GM21423 (cell line): ENCODE measurements around the gene POU6F2.

Experiments used
- ATAC-seq: cut with Tn5 transposase; IDR thresholded peaks from one replicate; pipeline ENCODE4 v1.9.1; 2021; ENCODE audit warnings: mild to moderate bottlenecking, moderate library complexity; ENCODE audit not compliant: unreplicated experiment

Gene POU6F2

DNA sequence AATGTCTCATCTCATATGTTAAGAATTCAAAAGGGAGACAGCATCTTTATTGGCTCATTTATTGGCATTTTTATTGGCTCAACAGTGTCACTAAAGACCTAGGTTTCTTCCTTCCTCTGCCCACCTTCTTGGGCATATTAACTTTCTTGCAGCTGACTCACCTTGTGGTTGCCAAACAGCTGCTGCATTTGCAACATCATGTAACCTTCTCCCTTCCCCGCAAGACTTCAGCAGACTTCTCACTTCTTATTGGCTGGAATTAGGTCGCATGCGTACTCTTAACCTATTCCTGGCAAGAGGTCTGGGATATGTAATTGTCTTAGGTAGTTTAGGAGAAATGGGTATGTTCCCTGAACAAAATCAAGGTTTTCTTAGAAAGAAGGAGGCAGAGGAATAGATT is 263.2 kb downstream of the POU6F2 start:
- no peak for ATAC-seq

DNA sequence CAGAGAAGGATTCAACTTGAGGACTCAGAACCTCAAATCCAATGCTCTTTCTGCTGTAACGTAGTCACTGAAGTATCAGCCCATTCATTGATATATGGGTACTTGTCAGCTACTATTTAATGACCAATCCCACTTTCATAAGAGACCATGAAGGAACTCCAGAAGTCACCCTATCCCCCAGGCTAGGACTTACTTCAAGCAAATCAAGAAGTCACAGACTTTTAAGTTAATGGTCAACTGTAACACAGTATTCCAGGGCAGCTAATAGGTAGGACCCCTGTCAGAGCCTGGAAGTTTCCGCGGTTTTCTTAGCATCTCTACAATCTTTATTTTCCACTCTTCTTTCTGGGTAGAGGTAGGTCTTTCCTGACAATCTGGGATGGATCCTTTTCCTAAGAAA is 269.9 kb downstream of the POU6F2 start:
- ATAC-seq, result no peak

DNA sequence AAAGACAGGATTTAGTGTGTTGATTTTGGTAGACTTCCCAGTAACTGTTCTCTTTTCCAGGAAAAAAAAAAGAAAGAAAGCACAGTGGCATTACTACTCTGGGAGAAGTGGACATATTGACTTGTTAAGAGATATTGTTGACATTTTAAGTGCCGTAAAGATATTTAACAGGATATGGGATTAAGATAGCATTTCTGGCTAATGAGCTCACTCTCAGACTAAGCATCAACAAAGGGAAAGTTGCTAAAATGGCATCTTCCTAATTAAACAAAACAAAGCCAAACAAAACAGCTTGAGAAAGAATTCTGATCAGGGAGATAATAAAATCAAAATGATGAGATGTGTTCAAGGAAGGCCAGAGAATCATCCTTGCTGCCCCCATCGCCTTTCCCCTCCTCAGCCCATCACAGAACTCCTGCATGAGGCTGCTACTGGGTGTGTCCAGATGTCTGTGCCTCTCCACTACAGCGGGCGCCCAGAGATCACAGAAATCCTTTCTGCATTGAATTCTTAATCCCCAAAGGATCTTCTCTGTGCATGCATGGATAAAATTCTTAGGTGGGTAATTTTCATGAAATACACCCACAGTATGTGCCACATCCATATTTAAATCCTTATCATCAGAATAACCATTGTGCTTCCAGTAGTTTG is 270.5 kb downstream of the POU6F2 start:
- ATAC-seq, result no peak

DNA sequence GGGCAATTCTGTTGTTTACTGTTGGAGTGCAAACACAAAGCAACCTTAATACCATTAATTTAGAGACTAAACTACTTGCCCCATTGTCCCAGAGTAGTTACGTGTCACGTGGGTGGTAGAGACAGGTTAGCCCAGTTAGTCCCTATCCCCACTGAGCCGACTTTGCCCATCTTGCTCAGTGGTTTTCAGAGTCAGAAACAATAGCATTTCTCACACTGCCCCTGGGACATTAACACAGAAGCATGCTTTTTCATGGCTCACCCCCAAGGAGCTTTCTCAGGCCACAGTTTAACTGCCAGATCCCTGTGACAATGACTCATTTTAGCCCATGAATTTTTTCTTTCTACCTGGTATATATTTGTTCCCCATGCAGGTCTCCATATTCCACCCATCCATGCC is 271.0 kb downstream of the POU6F2 start:
- no peak for ATAC-seq

DNA sequence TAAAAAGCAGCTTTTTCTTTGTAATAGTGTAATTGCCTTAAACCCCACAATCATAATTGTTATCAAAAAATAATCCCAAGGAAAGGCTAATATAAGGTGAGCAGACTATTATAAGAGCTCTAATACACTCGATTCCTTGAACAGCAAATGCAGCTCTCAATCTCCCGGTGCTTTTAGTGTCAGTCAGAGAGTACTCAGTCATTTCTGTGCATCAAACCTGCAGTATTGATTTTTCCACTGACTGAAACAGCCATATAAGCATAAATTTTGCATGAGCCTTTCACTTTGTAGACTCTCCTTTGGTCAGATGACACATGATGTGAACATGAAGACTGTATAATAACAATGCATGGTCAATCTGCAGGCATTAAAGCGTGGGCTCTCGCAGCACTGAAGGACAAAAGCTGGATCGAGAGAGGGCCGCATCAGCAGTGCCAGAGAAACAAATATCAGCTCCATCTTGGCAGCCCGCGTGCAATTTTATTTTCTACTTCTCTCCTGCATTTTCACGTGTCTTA is 272.0 kb downstream of the POU6F2 start:
- no peak for ATAC-seq

DNA sequence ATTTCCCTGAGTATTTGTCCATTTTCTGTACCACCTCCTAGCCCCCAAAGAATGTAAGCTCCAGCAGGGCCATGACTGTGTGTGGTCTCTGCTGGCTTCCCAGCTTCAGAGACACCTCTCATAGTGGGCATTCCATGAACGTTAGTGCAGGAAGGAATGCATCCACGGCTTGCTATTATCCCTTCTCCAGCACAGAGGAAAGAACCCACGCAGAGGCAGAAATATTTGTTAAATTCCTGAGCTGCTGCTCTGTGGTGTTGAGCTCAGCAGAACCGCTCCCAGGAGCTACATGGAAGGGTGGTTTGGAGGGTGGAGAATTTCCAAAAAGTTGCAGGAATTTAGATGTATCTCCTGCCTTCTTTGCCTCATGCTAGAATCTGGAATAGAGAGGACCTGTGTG is 275.2 kb downstream of the POU6F2 start:
- no peak for ATAC-seq

DNA sequence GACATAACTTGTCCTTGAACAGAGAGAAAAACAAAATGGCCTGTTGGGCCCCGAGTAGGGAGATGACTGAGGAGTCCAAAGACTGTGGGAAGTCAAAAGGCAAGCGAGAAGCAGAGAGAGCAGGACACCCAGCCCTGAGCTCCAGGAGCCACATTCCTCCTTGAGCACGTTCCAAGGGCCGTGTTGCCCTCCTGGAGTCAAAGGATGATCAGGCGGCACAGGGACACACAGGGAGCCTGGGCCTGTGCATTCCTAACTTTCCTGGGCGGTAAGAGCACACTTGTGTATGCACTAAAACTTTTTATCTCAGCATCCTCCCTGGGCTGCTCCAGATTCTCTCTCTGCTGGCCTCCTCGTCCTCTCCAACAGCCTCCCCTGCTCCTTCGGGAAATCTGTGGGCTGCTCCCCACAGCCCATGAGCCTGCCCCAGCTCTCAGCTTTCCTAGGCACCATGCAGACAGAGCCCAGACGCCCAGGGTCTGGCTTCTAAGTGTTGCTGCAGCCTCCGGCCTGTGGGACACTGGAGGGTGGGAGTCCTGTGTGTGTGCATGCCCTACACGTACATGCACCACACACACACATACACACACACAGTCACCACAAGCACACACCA is 281.8 kb downstream of the POU6F2 start:
- ATAC-seq, result no peak

DNA sequence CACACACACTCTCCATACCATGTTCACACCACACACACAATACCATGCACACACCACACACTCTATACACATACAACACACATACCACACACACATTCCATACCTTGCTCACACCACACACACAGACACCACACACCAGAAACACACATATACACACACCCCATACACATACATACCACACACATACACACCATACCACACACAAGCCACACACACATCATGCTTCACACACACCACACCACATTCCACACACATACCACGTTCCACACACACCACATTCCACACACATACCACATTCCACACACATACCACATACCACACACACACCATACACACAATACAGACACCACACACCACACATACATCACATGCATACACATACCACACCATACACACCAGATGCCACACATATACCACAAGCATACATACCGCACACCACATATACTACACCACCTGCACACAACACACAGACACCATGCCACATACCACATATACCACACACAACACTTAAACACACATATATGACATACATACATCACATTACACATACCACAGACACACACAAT is 282.7 kb downstream of the POU6F2 start:
- ATAC-seq, result no peak

DNA sequence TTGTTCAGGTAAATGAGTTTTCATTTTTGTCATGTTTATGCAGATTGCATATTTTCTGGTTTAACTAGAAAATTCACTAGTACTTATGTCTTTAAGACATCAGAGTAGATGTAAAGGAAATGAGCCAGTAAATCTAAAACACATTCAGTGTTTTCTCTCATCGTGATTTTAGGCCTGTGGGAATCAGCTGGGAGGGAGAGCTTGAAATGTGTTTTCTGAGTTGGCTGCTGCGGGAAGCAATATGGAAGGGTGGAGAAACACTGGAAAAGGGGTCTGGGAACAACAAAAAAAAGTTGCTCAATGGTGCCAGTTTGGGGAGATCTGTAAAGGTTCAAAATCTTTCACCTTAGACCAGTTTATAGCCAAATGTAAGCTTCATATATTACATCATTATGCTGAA is 284.1 kb downstream of the POU6F2 start:
- ATAC-seq, result no peak

DNA sequence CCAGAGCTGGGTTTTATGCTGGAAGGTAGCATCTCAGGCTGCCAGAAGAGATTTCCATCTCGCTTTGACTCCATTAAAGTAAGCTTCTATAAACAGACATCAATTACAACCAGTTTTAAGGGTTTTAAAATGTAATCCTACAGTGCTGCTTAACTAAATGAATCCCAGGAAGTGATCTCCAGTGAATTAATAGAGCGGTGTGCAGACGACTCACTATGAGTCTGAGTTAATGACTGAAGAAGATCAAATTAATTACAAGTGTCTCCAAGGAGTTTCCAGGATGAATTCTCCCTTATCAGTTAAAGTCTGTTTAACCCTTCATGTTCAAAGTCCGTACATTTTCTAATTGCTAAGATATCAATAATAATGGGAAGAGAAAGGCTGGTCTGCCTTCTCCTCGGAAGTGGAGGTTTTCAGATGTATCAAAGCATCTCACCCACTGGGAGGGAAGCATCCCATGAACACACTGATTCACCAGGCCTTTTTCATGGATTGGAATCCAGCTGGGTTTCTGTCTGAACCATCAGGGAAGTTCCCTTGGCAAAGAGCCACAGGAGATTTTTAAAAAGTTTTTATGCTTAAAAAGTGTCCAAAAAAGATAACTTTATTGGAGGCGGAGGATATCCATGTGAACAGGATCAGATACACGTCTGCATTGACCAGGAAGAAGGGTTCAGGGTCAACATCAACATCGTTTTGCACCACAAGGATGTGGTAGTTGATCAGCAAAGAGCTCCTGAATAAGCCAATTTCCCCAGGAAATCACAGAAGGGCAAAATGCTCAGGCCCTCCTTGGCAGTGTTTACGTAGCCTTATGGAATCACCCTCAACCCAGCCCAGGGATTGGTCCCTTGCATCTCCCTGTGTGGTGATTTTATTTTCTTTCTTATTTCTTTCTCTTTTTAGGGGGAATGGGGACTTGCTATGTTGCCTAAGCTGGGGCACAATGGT is 288.2 kb downstream of the POU6F2 start:
- no peak for ATAC-seq

DNA sequence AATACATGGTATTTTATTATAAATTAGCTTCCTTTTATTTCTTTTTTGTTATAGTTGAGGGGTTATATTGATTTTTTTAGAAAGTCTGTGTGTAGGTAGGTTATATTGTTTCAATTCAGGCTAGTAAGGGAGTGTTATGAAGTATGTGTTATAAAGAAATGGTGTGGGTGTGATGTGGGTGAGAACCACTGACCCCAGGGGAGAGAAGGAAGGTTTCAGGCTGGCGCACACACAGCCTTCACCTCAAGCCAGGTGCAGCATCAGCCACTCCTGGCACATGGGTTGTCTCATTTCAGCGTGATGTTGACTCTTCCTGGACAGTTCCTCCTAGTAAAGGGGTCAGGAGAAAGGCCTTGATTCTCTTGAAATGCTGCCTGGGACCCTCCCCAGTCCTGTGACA is 291.3 kb downstream of the POU6F2 start:
- ATAC-seq, result no peak

DNA sequence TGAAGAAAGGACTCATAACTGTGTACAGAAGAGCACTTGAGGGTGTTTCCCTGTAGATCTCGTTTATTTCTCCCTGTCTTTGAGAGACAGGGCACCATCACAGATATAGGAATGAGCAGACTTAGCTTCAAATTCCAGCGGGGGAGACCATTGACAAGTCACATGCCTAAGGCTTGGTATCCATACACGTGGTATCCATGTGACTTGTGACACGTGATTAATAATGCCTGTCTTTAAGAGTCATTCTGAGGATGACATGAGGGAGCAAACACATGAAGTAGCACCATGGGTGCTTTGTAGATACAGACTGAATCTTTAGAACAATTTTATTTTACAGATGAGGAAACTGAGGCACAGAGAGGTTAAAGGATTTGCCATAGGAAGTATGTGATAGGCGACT is 292.3 kb downstream of the POU6F2 start:
- no peak for ATAC-seq

DNA sequence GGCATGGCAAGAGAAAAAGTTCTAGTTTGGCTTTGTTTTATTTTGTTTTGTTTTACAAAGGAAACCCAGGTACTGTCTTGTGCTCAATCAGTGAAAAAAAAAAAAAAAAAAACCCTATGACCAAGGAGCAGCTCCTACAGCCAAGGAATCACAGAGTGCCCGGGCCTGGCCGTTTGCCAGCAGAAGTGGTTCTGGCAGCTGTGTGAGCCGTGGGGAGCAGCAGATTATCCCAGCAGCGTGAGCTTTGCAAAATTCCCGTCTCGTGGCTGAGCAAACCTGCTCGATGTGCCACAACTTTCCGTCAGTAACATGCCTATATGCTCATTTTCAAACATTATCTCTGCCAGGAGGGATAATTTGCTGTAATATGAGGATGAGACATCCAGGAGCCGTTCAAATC is 293.7 kb downstream of the POU6F2 start:
- ATAC-seq, result no peak

DNA sequence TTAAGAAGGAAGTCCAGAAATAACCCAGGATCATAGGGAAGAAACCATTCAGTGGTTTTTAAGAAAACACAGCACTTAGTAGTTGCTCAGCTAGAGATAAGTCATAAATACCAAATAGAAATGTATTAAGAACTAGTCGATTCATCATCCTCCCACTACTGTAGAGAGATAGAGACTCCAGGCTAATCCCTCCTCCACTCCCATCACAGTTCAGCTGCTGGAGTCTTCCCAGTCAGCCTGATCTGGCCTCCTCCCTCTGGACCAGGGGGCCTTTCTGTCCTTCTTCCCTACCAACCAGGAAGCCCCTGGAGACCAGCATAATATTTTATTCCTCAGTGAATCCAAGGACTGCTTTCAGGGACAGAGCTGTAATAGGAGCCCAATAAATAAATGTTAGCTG is 294.4 kb downstream of the POU6F2 start:
- ATAC-seq, result no peak

DNA sequence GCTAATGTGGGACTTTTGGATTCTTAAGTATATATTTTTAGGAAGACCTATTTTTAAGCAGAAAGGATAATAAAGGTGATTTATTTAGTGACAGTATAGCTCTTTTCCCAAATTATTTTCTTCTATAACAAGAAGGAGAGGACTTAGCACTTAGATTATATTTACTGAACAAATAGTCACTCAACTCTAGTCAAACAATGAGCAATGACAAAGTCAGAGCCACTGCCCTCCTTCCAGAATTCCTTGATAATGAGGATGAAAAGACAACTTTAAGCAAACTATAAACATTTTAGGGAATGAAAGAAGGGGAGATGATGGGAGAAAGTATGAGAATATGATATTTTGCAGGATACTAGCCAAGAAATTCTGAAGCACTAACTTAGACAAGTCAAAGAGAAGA is 295.0 kb downstream of the POU6F2 start:
- no peak for ATAC-seq

DNA sequence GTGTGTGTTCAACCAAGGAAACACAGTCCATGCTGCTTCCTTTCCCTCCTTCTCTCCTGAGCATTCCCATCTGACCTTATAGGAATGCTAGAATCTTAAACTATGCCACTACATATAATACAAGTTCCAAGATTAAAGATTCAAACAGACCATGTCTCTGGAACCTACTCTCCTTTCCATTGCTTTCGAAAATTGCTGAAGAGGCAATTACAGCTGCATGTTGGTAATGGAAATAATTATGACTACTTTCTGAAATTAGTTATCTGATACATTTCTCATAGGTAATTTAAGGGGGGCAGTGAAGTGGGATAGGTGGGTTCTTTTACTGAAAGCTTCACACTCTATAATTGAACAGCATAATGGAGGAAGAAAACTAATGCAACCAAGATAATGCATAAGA is 302.6 kb downstream of the POU6F2 start:
- ATAC-seq, result no peak

DNA sequence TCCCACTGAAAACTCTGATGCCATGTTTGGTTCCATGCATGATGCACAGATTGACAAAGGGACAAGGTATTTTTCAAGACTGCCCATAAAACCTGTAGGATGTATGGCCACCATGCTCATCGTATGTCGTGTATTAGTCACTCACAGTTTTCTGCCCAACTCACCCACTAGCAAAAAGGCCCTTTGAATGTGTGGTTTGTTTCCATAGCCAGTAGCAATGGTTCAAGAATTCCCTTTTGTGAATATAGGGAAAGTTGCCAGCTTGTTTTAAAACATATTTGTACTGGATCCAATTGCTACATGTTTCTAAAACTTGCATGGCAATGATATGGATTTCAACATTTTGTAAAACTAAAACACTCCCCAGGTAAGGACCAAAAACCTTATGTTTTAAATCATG is 307.5 kb downstream of the POU6F2 start:
- ATAC-seq, result no peak

DNA sequence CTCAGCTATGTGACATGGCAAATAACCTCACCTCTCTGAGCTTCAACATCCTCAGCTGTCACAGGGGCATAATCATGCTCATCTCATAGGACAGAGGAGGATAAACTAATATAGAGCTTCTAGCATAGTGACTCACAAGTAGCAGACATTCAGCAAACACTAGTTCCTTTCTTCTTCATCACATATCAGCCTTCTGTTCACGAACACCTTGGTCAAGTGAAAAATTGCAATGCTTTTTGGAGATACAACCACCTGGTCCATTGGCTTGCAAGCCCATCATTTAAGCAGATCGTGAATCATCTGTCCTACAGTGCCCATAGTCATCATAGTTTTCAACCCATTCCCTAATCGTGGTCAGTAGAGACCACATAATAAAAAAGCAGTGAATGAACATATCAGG is 310.6 kb downstream of the POU6F2 start:
- no peak for ATAC-seq

DNA sequence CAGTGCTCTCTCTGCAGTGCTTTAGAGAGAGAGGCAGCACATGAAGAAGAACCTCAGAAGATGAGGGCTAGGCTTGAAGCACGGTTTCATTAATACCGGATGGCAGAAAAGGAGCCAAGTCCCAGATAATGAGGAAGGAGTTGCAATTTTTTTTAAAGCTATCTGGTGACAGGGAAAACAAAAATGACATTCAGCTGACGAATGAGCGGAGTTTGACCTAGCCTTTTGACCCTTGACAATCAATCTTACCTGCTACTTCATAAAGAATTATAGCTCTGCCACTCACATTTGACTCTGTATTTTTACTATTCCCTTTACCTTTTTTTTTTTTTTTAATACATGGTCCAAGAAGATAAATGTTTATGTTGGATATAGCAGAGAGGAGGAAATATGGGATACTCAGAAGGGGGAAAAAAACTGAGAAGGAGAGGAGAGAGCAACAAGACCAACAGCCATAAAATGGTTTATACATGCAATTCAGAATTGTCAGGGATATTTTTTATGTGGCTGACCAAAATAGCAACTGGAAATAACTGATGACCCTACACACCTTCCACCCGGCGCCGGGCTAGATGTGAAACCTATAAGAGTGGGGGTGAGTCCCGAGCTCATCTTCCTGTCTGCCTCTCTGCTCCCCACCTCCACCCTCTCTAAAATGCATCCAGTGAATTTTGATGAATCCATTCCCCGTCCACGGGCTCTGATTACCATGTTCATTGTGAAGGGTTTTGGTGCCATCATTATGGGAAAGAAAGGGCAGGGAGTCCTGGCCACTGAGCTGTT is 314.1 kb downstream of the POU6F2 start:
- ATAC-seq, result no peak

DNA sequence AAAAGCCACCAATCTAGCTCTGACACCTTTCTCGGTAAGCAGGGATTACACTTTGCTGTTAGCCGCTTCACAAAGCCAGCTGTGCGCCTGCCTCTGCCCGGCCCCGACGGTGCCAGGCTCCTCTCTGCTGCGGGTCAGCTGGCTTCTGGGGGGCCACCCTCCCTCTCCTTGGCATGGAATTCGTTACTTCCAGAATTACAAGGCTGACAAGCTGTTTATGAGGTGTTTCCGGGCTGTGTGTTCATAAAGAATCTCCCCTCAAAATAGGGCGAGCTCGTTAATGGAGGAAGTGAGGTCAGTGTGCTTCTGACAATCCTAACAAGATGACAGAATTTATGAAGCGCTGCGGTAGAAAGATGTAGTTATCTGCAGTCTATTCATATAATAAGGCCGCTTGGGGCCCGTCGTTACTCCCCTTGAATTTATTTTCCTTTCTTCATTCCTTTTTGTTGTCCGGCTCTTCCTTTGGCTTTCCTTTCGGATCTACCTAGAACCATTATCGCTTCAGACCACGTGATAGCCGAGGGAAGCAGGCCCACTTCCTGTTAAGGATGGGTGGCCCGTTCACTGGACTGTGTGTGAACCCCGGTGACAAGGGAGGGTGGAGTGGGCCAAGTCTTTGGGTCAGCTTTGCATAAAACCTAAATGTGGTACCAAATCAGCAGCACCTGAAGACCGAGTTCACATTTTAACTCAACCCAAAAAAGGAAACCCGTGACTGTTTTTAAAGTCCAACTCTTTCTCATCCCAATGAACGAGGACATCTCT is 315.5 kb downstream of the POU6F2 start:
- ATAC-seq, result no peak
